ENCODE data around the gene RELB. TPM values are rescaled to one million over a fixed set of nuclear protein-coding genes. Genes with fewer than 3 reads are reported as not detected.
"Not testable (repeated sequence)": the region's sequence is repeated elsewhere in the genome, so short reads cannot be mapped to it uniquely, and the experiment has no call there.

RELB gene
- total and polyA plus RNA-seq, 2 of the 4 experiments (the other 2 are of a cell fraction), result 5.0 to 17.2 TPM

- POLR2A ChIA-PET (ENCODE audit: unreplicated experiment); H3K27me3 ChIP-seq (ENCODE audit: control insufficient read depth, insufficient read depth, low read length); H2BK5ac ChIP-seq (ENCODE audit: low read depth, low read length, poor library complexity, severe bottlenecking); DNase-seq; BruUV-seq (replicated peaks); H3K18ac ChIP-seq (ENCODE audit: low read depth, low read length); H3K4me3 ChIP-seq (ENCODE audit: insufficient read depth, low read depth, low read length); H3K9me1 ChIP-seq (ENCODE audit: insufficient read depth, low read length); dilution Hi-C loops (cut with HindIII; ENCODE audit: low sequenced_read_pairs, unreplicated experiment); ATAC-seq (ENCODE audit: low read depth); H3K23ac ChIP-seq (ENCODE audit: low read depth, low read length); intact Hi-C loops (cut with micrococcal nuclease); H3K4ac ChIP-seq (ENCODE audit: low read depth, low read length); H3K14ac ChIP-seq (replicated peaks; ENCODE audit: low read depth, low read length); H2BK20ac ChIP-seq (ENCODE audit: low read depth, low read length); H4K91ac ChIP-seq (ENCODE audit: insufficient read depth, low read depth, low read length); H3K56ac ChIP-seq (ENCODE audit: extremely low read depth, insufficient read depth, low read length); H2AK5ac ChIP-seq (ENCODE audit: low read depth, low read length); H4K5ac ChIP-seq (ENCODE audit: low read depth, low read length); in situ Hi-C loops (cut with MboI; ENCODE audit: low sequenced_read_pairs); H2BK15ac ChIP-seq (ENCODE audit: low read depth, low read length); H4K8ac ChIP-seq (ENCODE audit: low read depth in 2 of 2, low read length in 2 of 2); H3K4me1 ChIP-seq (ENCODE audit: control insufficient read depth, insufficient read depth, low read length); H2AK9ac ChIP-seq (replicated peaks; ENCODE audit: low read depth, low read length, poor library complexity); H3K27ac ChIP-seq (ENCODE audit: insufficient read depth, low read length); H3K9me3 ChIP-seq (ENCODE audit: control insufficient read depth, insufficient read depth, low read length); H2AFZ ChIP-seq (replicated peaks; ENCODE audit: low read length, poor library complexity); H3K9ac ChIP-seq (ENCODE audit: low read depth, low read length); H3K4me2 ChIP-seq (ENCODE audit: low read depth, low read length); H2BK120ac ChIP-seq (ENCODE audit: low read depth, low read length): not testable (repeated sequence)
- Histone ChIP-seq H3K79me1 (ENCODE audit: low read depth in 1 of 2, low read length in 2 of 2) (peaks cover 6 to 32% of the 10 kb centered on the region in 2 experiments), H4K20me1 (ENCODE audit: insufficient read depth, low read length) (peaks cover 14% of the 10 kb centered on the region), H3K36me3 (ENCODE audit: control insufficient read depth, insufficient read depth, low read length) (peaks cover 51% of the 10 kb centered on the region)
- no CpG with 5 or more reads among the region's 6 CpGs for WGBS, 2 experiments (ENCODE audit: extremely low coverage in 2 of 2, insufficient read length in 1 of 2)
- CTCF ChIA-PET, result interaction anchor here (0.6 kb wide), 1 partner anchor 12 kb away, joined by 3 read pairs; no protein-coding TSS in a partner anchor
Measured at GRCh38 chr19:44971451-44971850, 29.8 kb upstream of the RELB start.

Measured in IMR-90 (cell line).